Stromal cell of bone marrow (primary cell): ENCODE results near the gene TMPRSS6.

Experiments used
- DNase-seq: peaks from one replicate; pipeline ENCODE4 v3.0.0-alpha.2; 2012; ENCODE audit warnings: low read depth

The TMPRSS6 gene

GRCh38 chr22:37109242-37109917 lies at the start of gene TMPRSS6:
Gene TMPRSS6, minus strand, starts transcription at chr22:37109713. Its CDS starts 6,296 bp downstream, at chr22:37103417.
- no peak for DNase-seq

DNA sequence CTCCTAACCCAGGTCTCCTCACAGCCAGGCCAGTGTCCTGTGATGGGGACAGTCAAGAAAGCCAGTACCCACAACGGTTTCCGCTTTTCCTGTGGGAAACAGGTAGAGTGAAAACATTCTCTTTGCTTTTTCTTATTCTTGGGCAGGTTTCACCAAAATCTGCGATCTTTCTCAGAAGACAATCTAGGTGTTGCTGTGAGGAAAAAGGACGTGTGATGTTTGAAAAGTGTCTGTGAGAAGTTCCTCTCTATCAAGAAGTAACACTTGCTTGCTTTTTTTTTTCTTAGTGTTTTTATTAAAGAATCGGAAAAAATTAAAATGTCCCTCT lies 49.4 kb upstream of the TMPRSS6 start:
- no peak for DNase-seq

GRCh38 chr22:37157516-37158285 lies 48.2 kb upstream of the TMPRSS6 start:
- DNase-seq, result no peak

- no peak for DNase-seq
Measured at GRCh38 chr22:37156686-37157435, 47.3 kb upstream of the TMPRSS6 start.

DNA sequence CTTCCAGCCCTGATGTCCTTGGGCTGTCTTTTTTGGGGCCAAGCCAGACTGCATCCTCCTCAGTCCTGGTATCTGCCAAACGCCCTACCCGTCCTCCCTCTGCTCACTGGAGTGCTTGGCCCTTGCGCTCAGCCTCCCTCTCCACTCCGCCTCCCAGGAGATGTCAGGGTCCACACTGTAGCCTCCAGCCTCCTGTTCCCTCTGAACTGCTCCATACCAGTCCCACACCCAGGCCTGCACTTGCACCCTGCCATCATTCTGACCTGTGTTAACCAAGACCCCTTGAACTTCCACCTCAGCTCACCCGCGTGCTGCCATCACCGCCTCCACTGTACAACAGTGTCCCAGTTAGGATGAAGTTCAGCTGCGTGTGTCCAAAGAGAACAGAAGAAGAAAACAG lies 46.5 kb upstream of the TMPRSS6 start:
- no peak for DNase-seq

DNA sequence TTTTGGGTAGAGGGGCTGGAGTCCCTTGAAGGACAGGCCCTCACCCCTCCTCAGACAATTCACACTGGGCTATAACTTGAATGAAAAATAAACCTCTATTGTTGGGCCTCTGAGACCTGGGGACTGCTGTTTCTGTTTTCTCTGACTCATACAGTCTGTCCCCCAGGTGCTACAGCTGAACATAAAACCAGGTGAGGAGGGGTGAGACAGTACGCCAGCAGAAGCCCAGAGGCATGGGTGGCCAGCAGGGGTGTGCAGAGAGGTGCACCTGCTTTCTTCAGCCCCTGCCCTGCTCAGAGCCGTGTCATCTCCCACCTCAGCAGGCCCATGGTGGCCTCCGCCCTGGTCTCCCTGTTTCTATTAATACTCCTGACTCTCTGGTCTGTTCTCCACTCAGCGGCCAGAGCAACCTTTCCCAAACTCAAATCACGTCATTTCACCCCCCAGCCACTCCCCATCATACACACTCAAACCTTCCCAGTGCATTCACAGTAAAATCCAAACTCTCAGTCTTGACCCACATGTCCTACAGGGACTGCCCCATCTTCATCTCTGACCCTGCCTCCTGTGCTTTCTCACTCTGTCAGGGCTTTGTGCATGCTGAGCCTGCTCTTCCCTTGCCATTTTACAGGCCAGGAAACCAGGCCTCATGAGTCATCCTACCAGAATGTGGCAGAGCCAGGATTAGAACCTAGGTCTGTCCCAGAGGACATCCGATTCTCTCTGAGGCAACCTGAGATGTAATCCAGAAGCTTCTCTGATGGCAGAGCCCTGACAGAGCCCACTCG lies 45.6 kb upstream of the TMPRSS6 start:
- DNase-seq, result no peak

DNA sequence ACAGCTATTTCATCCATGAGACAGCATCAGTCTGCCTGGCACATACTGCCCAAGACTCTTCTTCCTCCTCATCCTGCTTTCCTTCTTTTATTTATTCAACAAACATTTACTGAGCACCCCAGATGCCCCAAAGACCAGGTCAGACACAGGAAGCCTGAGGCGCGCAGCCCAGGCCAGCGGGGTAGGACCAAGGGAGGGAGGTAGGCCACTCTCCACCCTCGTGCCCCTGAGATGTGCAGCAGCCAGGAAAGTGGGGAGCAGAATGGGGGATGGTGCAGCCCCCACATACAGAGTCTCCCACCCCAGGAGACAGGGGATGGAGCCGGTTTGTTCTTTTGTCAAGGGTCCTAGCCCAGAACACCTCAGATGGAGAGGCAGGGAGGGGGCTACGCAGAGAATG lies 44.4 kb upstream of the TMPRSS6 start:
- no peak for DNase-seq

- no peak for DNase-seq
Measured at GRCh38 chr22:37151401-37151800, 41.9 kb upstream of the TMPRSS6 start.

GRCh38 chr22:37150701-37151100 lies 41.2 kb upstream of the TMPRSS6 start:
- no peak for DNase-seq

- DNase-seq, result no peak
Measured at GRCh38 chr22:37148742-37149665, 39.5 kb upstream of the TMPRSS6 start.

DNA sequence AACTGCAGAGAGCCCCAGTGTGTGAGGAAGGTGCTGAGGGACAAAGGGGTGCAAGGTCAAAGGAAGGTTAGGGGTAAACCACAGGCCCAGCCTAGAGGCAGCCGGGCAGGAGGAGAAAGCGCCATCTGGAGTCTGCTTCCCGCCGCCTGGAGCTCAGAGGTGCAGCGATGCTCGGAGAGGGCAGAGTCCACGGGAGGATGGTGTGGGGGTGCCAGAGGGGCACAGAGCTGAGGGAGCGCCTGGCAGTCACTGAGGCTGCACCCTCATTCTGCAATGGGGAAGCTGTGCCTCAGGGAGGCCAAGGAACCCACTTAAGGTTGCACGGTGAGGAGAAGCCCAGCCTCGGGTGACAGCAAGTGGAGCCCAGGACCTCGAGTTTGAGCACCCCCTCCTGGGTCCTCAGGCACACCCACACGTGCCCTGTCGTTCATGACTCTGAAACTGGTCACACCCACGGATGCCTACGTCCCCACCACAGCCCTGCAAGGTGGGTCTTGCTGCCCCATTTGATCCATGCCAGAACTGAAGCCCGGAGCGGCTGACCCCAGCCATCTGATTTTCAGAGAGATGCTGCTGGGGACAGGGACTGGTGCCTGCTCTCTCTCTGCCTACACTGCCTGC lies 38.6 kb upstream of the TMPRSS6 start:
- DNase-seq, result no peak

DNA sequence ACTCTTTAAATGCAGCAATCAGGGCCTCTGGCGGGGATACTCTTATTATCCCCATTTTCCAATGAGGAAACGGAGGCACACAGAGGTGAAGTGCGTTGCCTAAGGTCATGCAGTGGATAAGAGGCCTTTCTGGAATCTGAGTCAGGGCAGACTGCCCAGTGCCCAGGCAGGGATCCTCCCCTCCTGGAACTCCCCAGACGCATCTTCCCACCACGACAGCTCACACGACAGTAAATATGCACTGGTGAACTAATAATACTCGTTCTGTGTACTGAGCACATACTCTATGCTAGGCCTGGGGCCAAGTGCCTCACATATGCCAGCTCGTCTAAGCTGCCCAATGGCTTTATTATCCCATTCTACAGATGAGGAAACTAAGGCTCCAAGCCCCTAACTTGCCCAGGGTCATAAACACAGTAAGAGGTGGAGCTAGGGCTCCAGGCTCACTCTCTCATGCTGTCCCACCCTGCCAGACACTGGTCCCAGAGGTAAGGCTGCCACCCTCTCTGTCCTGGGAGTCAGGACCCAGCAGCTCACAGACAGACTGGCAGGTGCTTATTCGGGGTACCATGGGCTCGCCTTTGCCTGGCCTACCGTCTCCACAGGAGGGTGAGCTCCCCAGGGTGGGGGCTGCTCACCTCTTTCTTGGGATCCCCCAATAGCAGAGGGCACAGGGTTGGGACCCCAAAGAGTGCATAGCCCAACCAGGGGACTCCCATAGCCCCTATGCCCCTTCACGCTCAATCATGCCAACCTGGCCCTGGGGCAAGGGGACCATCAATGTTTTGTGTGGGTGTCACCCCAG lies 37.9 kb upstream of the TMPRSS6 start:
- DNase-seq, result no peak

- no peak for DNase-seq
Measured at GRCh38 chr22:37146507-37147180, 37.1 kb upstream of the TMPRSS6 start.

- DNase-seq, result no peak
Measured at GRCh38 chr22:37146051-37146385, 36.5 kb upstream of the TMPRSS6 start.

GRCh38 chr22:37145180-37146050 lies 35.9 kb upstream of the TMPRSS6 start:
- no peak for DNase-seq

DNA sequence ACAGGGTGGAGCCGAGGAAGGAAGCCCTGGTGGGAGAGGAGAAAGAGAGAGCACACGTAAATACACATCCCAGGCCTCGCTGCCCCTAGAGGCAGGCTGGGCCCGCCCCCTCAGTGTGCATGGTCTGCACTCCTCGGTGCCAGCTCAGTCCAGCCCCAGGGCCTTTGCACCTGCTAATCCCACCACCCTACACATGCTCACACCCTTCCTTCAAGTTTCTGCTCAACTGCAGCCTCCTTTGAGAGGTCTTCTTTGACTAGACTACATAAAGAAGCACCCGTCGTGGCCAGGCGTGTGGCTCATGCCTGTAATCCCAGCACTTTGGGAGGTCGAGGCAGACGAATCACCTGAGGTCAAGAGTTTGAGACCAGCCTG lies 34.7 kb upstream of the TMPRSS6 start:
- no peak for DNase-seq

- no peak for DNase-seq
Measured at GRCh38 chr22:37141971-37142370, 32.5 kb upstream of the TMPRSS6 start.

- DNase-seq, result no peak
Measured at GRCh38 chr22:37141476-37141875, 32.0 kb upstream of the TMPRSS6 start.
